ENCODE data around the gene PTPRD. TPM values are rescaled to one million over a fixed set of nuclear protein-coding genes. Genes with fewer than 3 reads are reported as not detected.

The PTPRD gene
- total and polyA plus RNA-seq, 2 of the 4 experiments (the other 2 are of a cell fraction), result 0.07 to 0.18 TPM

GRCh38 chr9:9949368-9949767 is 663.4 kb downstream of the PTPRD start:
- TF ChIP-seq RAD21 (IDR thresholded peaks at IDR 0.05; ENCODE audit: low read length), result no peak
- TF ChIP-seq, protein P1, sequence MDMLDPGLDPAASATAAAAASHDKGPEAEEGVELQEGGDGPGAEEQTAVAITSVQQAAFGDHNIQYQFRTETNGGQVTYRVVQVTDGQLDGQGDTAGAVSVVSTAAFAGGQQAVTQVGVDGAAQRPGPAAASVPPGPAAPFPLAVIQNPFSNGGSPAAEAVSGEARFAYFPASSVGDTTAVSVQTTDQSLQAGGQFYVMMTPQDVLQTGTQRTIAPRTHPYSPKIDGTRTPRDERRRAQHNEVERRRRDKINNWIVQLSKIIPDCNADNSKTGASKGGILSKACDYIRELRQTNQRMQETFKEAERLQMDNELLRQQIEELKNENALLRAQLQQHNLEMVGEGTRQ (IDR thresholded peaks at IDR 0.05; ENCODE audit: low read depth, low read length), result no peak
- TF ChIP-seq POLR2A (IDR thresholded peaks at IDR 0.05; ENCODE audit: low read depth, low read length), result no peak
- TF ChIP-seq MAZ (IDR thresholded peaks at IDR 0.05; ENCODE audit: borderline replicate concordance, low read depth, low read length), result no peak
- TF ChIP-seq BHLHE40 (IDR thresholded peaks at IDR 0.05; ENCODE audit: low read depth, low read length), result no peak
- no peak overlapping the region for H3K56ac ChIP-seq (ENCODE audit: extremely low read depth, insufficient read depth, low read length)
- DNase-seq (no peak), ATAC-seq (ENCODE audit: low read depth) (no peak)
- H3K4me1 ChIP-seq (ENCODE audit: control insufficient read depth, insufficient read depth, low read length), result no peaks in the 10 kb centered on the region
- no peak overlapping the region for H2AFZ ChIP-seq (replicated peaks; ENCODE audit: low read length, poor library complexity)
- ChIA-PET POLR2A (ENCODE audit: unreplicated experiment) (no interaction called here), CTCF (no interaction called here)
- no peaks in the 10 kb centered on the region for H4K20me1 ChIP-seq (ENCODE audit: insufficient read depth, low read length)
- no peak overlapping the region for H3K4me3 ChIP-seq (ENCODE audit: insufficient read depth, low read depth, low read length)
- H4K8ac ChIP-seq (ENCODE audit: low read depth in 2 of 2, low read length in 2 of 2), result no peak overlapping the region
- no CpG with 5 or more reads among the region's 4 CpGs for WGBS, 2 experiments (ENCODE audit: extremely low coverage in 2 of 2, insufficient read length in 1 of 2)
- no TSS peak for BruUV-seq (replicated peaks)
- intact Hi-C loops (cut with micrococcal nuclease) (no loop called here), dilution Hi-C loops (cut with HindIII; ENCODE audit: low sequenced_read_pairs, unreplicated experiment) (no loop called here), in situ Hi-C loops (cut with MboI; ENCODE audit: low sequenced_read_pairs) (no loop called here)
- H2AK5ac ChIP-seq (ENCODE audit: low read depth, low read length), result no peak overlapping the region
- H3K23ac ChIP-seq (ENCODE audit: low read depth, low read length), result no peak overlapping the region
- H4K5ac ChIP-seq (ENCODE audit: low read depth, low read length), result no peak overlapping the region
- H3K9ac ChIP-seq (ENCODE audit: low read depth, low read length), result no peak overlapping the region
- H3K27ac ChIP-seq (ENCODE audit: insufficient read depth, low read length), result no peak overlapping the region
- H3K9me1 ChIP-seq (ENCODE audit: insufficient read depth, low read length), result no peaks in the 10 kb centered on the region
- no peak overlapping the region for H2AK9ac ChIP-seq (replicated peaks; ENCODE audit: low read depth, low read length, poor library complexity)
- H2BK15ac ChIP-seq (ENCODE audit: low read depth, low read length), result no peak overlapping the region
- H2BK120ac ChIP-seq (ENCODE audit: low read depth, low read length), result no peak overlapping the region
- no peak overlapping the region for H2BK20ac ChIP-seq (ENCODE audit: low read depth, low read length)
- no peaks in the 10 kb centered on the region for H3K79me1 ChIP-seq (ENCODE audit: low read depth in 1 of 2, low read length in 2 of 2)
- H3K18ac ChIP-seq (ENCODE audit: low read depth, low read length), result no peak overlapping the region
- no peak overlapping the region for H3K4me2 ChIP-seq (ENCODE audit: low read depth, low read length)
- H3K36me3 ChIP-seq (ENCODE audit: control insufficient read depth, insufficient read depth, low read length), result no peaks in the 10 kb centered on the region
- no peaks in the 10 kb centered on the region for H3K27me3 ChIP-seq (ENCODE audit: control insufficient read depth, insufficient read depth, low read length)
- no peak overlapping the region for H3K4ac ChIP-seq (ENCODE audit: low read depth, low read length)
- H2BK5ac ChIP-seq (ENCODE audit: low read depth, low read length, poor library complexity, severe bottlenecking), result no peak overlapping the region
- no peak overlapping the region for H4K91ac ChIP-seq (ENCODE audit: insufficient read depth, low read depth, low read length)
- no peaks in the 10 kb centered on the region for H3K9me3 ChIP-seq (ENCODE audit: control insufficient read depth, insufficient read depth, low read length)
- H3K14ac ChIP-seq (replicated peaks; ENCODE audit: low read depth, low read length), result no peak overlapping the region
